Measurements from ENCODE around the gene BANF2. TPM values are rescaled to one million over a fixed set of nuclear protein-coding genes. Genes with fewer than 3 reads are reported as not detected.

Gene BANF2
- total RNA-seq, 1 experiment from 2014 or later = not detected

- DNase-seq = no peak
- Mint-ChIP-seq H3K36me3 (ENCODE audit: insufficient read depth in 1 of 3, low read depth in 3 of 3) (peaks cover 48 to 56% (median 48%) of the 10 kb centered on the region in 3 experiments), H3K27ac (peak overlapping the region; percentile 4 to 63 (median 20); a peak in 4 of 7 replicates), H3K4me1 (peaks cover 35 to 46% of the 10 kb centered on the region in 2 experiments), H3K4me3 (no peak overlapping the region; a peak in 1 of 5 replicates), H3K9me3 (peaks cover 11 to 22% of the 10 kb centered on the region in 2 experiments), H3K27me3 (ENCODE audit: low read depth) (no peaks in the 10 kb centered on the region; the same call in 1 of the 2 replicates)
- Histone ChIP-seq H2BK5ac (ENCODE audit: insufficient read length, low read length) (no peak overlapping the region), H3K9ac (ENCODE audit: extremely low read depth, insufficient read length, low read length) (no peak overlapping the region), H3T11ph (ENCODE audit: low read length) (no peak overlapping the region), H2BK20ac (ENCODE audit: low read depth, low read length, poor library complexity, severe bottlenecking) (no peak overlapping the region), H3K79me1 (ENCODE audit: insufficient read depth, low read depth, low read length, poor library complexity, severe bottlenecking) (peaks cover 4% of the 10 kb centered on the region), H4K5ac (ENCODE audit: insufficient read length, low read depth, low read length) (no peak overlapping the region), H3K4ac (ENCODE audit: low read depth, low read length) (no peak overlapping the region), H3K79me2 (ENCODE audit: insufficient read depth, low read length) (peaks cover 27% of the 10 kb centered on the region; the same call in 1 of the 2 replicates), H3K9me3 (ENCODE audit: control insufficient read depth, low read depth, low read length) (no peaks in the 10 kb centered on the region), H4K20me1 (ENCODE audit: control insufficient read depth, insufficient read depth, insufficient read length) (no peaks in the 10 kb centered on the region), H4K8ac (replicated peaks; ENCODE audit: insufficient read length, low read depth, low read length) (no peak overlapping the region), H3K27ac (ENCODE audit: insufficient read length, low read depth, low read length) (no peak overlapping the region), H3K56ac (ENCODE audit: insufficient read length, low read depth, low read length) (no peak overlapping the region), H3K18ac (ENCODE audit: insufficient read length, low read depth, low read length) (no peak overlapping the region), H3K23me2 (ENCODE audit: insufficient read length, low read depth, low read length, poor library complexity, severe bottlenecking) (no peaks in the 10 kb centered on the region), H4K91ac (ENCODE audit: insufficient read length, low read depth, low read length) (no peak overlapping the region), H2AFZ (ENCODE audit: low read length) (no peak overlapping the region), H3K27me3 (ENCODE audit: insufficient read depth, low read length) (no peaks in the 10 kb centered on the region), H2BK12ac (ENCODE audit: insufficient read length, low read depth, low read length) (no peak overlapping the region), H2BK120ac (ENCODE audit: low read depth, low read length, poor library complexity, severe bottlenecking) (no peak overlapping the region), H2BK15ac (ENCODE audit: low read depth, low read length) (no peak overlapping the region), H3K4me2 (ENCODE audit: insufficient read depth, insufficient read length, low read length) (no peak overlapping the region), H3K23ac (ENCODE audit: insufficient read length, low read depth, low read length) (no peak overlapping the region), H3K14ac (ENCODE audit: insufficient read depth, low read length) (no peak overlapping the region), H3K4me1 (ENCODE audit: insufficient read depth, low read length) (peaks cover 2% of the 10 kb centered on the region; the same call in 1 of the 2 replicates), H2AK5ac (ENCODE audit: insufficient read length, low read length) (no peak overlapping the region)
- no peak for TF ChIP-seq CTCF (conservative IDR thresholded peaks at IDR 0.05)
- WGBS (ENCODE audit: extremely low coverage, insufficient read length, low lambda C conversion rate) = no CpG with 5 or more reads among the region's 9 CpGs
Observed at GRCh38 chr20:17657898-17658647, 41.7 kb upstream of the BANF2 start.
